Endothelial cell of hepatic sinusoid (primary cell): ENCODE data around the gene PCSK5.

Experiments used
- in situ Hi-C: cut with HindIII; loops from 2 replicates; pipeline ENCODE4 v1.10.0; 2017; ENCODE audit warnings: low sequenced_read_pairs

Gene PCSK5

GRCh38 chr9:76162751-76163500 is 272.5 kb downstream of the PCSK5 start:
- in situ Hi-C loops, result no loop called here

GRCh38 chr9:76166526-76166925 is 276.1 kb downstream of the PCSK5 start:
- in situ Hi-C loops, result no loop called here

GRCh38 chr9:76176171-76176570 is 285.7 kb downstream of the PCSK5 start:
- in situ Hi-C loops, result no loop called here

GRCh38 chr9:76177931-76178330 is 287.5 kb downstream of the PCSK5 start:
- in situ Hi-C loops, result no loop called here

- in situ Hi-C loops, result no loop called here
These were observed 290.1 kb downstream of the PCSK5 start for GRCh38 chr9:76180541-76180940.

- in situ Hi-C loops, result no loop called here
These were observed 290.7 kb downstream of the PCSK5 start for GRCh38 chr9:76181020-76181641.

GRCh38 chr9:76181781-76182180 is 291.3 kb downstream of the PCSK5 start:
- in situ Hi-C loops, result no loop called here

GRCh38 chr9:76185432-76185831 is 295.0 kb downstream of the PCSK5 start:
- in situ Hi-C loops, result no loop called here

GRCh38 chr9:76188286-76188685 is 297.8 kb downstream of the PCSK5 start:
- in situ Hi-C loops, result no loop called here

GRCh38 chr9:76188905-76189304 is 298.4 kb downstream of the PCSK5 start:
- in situ Hi-C loops, result no loop called here

- in situ Hi-C loops, result no loop called here
These were observed 301.0 kb downstream of the PCSK5 start for GRCh38 chr9:76191493-76191892.

- in situ Hi-C loops, result no loop called here
These were observed 301.5 kb downstream of the PCSK5 start for GRCh38 chr9:76192013-76192412.

GRCh38 chr9:76194896-76195295 is 304.4 kb downstream of the PCSK5 start:
- in situ Hi-C loops, result no loop called here

GRCh38 chr9:76198336-76198735 is 307.9 kb downstream of the PCSK5 start:
- in situ Hi-C loops, result no loop called here

GRCh38 chr9:76200315-76200714 is 309.8 kb downstream of the PCSK5 start:
- in situ Hi-C loops, result no loop called here

- in situ Hi-C loops, result no loop called here
These were observed 310.3 kb downstream of the PCSK5 start for GRCh38 chr9:76200745-76201144.

- in situ Hi-C loops, result no loop called here
These were observed 312.9 kb downstream of the PCSK5 start for GRCh38 chr9:76203373-76203772.

- in situ Hi-C loops, result no loop called here
These were observed 316.3 kb downstream of the PCSK5 start for GRCh38 chr9:76206821-76207220.

- in situ Hi-C loops, result no loop called here
These were observed 323.3 kb downstream of the PCSK5 start for GRCh38 chr9:76213751-76214150.

GRCh38 chr9:76215066-76215465 is 324.6 kb downstream of the PCSK5 start:
- in situ Hi-C loops, result no loop called here

- in situ Hi-C loops, result no loop called here
These were observed 325.7 kb downstream of the PCSK5 start for GRCh38 chr9:76216161-76216649.

- in situ Hi-C loops, result no loop called here
These were observed 327.8 kb downstream of the PCSK5 start for GRCh38 chr9:76218117-76218885.
